H1 (cell line): Measurements from ENCODE around the gene TMSB4Y. TPM values are rescaled to one million over a fixed set of nuclear protein-coding genes. Genes with fewer than 3 reads are reported as not detected.

Source experiments
- CTCF ChIA-PET: fragments of 300-600 bp; sonication (Branson Sonifier 250); formaldehyde crosslinking; loops from one replicate; lab custom pipeline; 2021; ENCODE audit not compliant: partially characterized antibody; lab: Charles Lee
- POLR2A ChIA-PET: fragments of 300-600 bp; sonication (Branson Sonifier 250); formaldehyde crosslinking; loops from one replicate; lab custom pipeline; 2021; ENCODE audit warnings: inconsistent platforms; ENCODE audit not compliant: partially characterized antibody; lab: Charles Lee
- DNase-seq, 2 experiments: peaks; one replicate each; pipeline versions ENCODE4 v3.0.0 to v3.0.0-alpha.2; 2010 to 2022; ENCODE audit warnings: low spot score in 2 of 2, low read depth in 1 of 2, mixed read lengths in 1 of 2
- FAIRE-seq: peaks from 2 replicates; lab custom pipeline; 2011; peaks lifted over from hg19 to GRCh38; lab: Jason Lieb, UNC
- H2AFZ ChIP-seq: 2 replicates; pipeline ENCODE4 v1.8.1; 2012; ENCODE audit warnings: low read length, inconsistent platforms
- H2AK5ac ChIP-seq: 2 replicates; pipeline ENCODE4 v1.6.1; 2013; ENCODE audit warnings: low read depth, low read length
- H2BK120ac ChIP-seq: replicated peaks from 2 replicates; pipeline ENCODE3; 2013; ENCODE audit warnings: low read depth, low read length, inconsistent platforms
- H2BK12ac ChIP-seq: 2 replicates; pipeline ENCODE4 v1.6.1; 2013; ENCODE audit warnings: low read depth, low read length
- H2BK15ac ChIP-seq: 2 replicates; pipeline ENCODE4 v1.6.1; 2013; ENCODE audit warnings: low read length
- H2BK20ac ChIP-seq: 2 replicates; pipeline ENCODE4 v1.6.1; 2013; ENCODE audit warnings: low read length
- H2BK5ac ChIP-seq: 2 replicates; pipeline ENCODE4 v1.6.1; 2013; ENCODE audit warnings: low read depth, low read length
- H3K14ac ChIP-seq: 2 replicates; pipeline ENCODE4 v1.6.1; 2013; ENCODE audit warnings: inconsistent platforms; ENCODE audit not compliant: insufficient read length
- H3K18ac ChIP-seq: 2 replicates; pipeline ENCODE4 v1.6.1; 2013; ENCODE audit warnings: low read length; ENCODE audit errors: extremely low read depth
- H3K23ac ChIP-seq: 2 replicates; pipeline ENCODE4 v1.6.1; 2013; ENCODE audit warnings: inconsistent platforms; ENCODE audit not compliant: insufficient read length
- H3K23me2 ChIP-seq: 2 replicates; pipeline ENCODE4 v1.6.1; 2013; ENCODE audit warnings: low read depth, low read length
- H3K27ac ChIP-seq: 2 replicates; pipeline ENCODE4 v1.6.1; 2011; ENCODE audit warnings: low read depth, low read length, inconsistent platforms
- H3K27me3 ChIP-seq, 4 experiments: replicated peaks in 1 of 4; 1 replicate in 1 of 4; 2 replicates in 3 of 4; pipeline versions ENCODE4 v1.6.1 to v1.8.1; 2011 to 2013; ENCODE audit warnings: low read length in 3 of 4, mild to moderate bottlenecking in 3 of 4, inconsistent platforms in 2 of 4, mixed read lengths in 2 of 4, moderate library complexity in 1 of 4; ENCODE audit not compliant: control insufficient read depth in 3 of 4, insufficient read depth in 3 of 4; ENCODE audit errors: extremely low read depth in 1 of 4
- H3K36me3 ChIP-seq, 4 experiments: 2 replicates each; pipeline versions ENCODE4 v1.6.1 to v1.8.1; 2011 to 2013; ENCODE audit warnings: mild to moderate bottlenecking in 4 of 4, low read length in 3 of 4, moderate library complexity in 2 of 4, control low read depth in 1 of 4, inconsistent platforms in 1 of 4; ENCODE audit not compliant: insufficient read depth in 4 of 4, control insufficient read depth in 2 of 4
- H3K4ac ChIP-seq: replicated peaks from 2 replicates; pipeline ENCODE3; 2013; ENCODE audit warnings: low read length, low read depth, mixed read lengths, inconsistent platforms; ENCODE audit not compliant: insufficient read length
- H3K4me1 ChIP-seq, 4 experiments: replicated peaks in 1 of 4; 1 replicate in 1 of 4; 2 replicates in 3 of 4; pipeline versions ENCODE4 v1.6.1 to v1.8.1; 2011 to 2013; ENCODE audit warnings: low read length in 3 of 4, inconsistent platforms in 2 of 4, mixed read lengths in 1 of 4; ENCODE audit not compliant: insufficient read depth in 4 of 4, control insufficient read depth in 3 of 4
- H3K4me2 ChIP-seq, 2 experiments: 2 replicates each; pipeline versions ENCODE4 v1.6.1 to v1.8.1; 2011 to 2013; ENCODE audit warnings: low read depth in 2 of 2, low read length in 2 of 2, control low read depth in 1 of 2, inconsistent platforms in 1 of 2, mild to moderate bottlenecking in 1 of 2; ENCODE audit not compliant: insufficient read depth in 1 of 2
- H3K4me3 ChIP-seq, 4 experiments: fragments of 200-600, 300-600 bp in 1 of 4; sonication (generic), shearing (Covaris generic), sonication (Bioruptor Twin) in 1 of 4; 2 replicates each; pipeline versions ENCODE4 v1.5.1 to v1.8.1; 2011 to 2016; ENCODE audit warnings: low read length in 4 of 4, low read depth in 3 of 4, control low read depth in 2 of 4, inconsistent platforms in 2 of 4, mild to moderate bottlenecking in 2 of 4, mixed read lengths in 1 of 4, moderate library complexity in 1 of 4; ENCODE audit not compliant: insufficient read depth in 2 of 4; ENCODE audit errors: extremely low read depth in 1 of 4
- H3K56ac ChIP-seq: replicated peaks from 2 replicates; pipeline ENCODE3; 2013; ENCODE audit warnings: low read depth, mild to moderate bottlenecking, mixed read lengths, low read length, inconsistent platforms; ENCODE audit not compliant: insufficient read length
- H3K79me1 ChIP-seq: 2 replicates; pipeline ENCODE4 v1.6.1; 2013; ENCODE audit warnings: low read depth, low read length, control low read depth
- H3K79me2 ChIP-seq, 2 experiments: 2 replicates each; pipeline versions ENCODE4 v1.6.1 to v1.8.1; 2012 to 2013; ENCODE audit warnings: low read length in 2 of 2, mild to moderate bottlenecking in 2 of 2, inconsistent platforms in 1 of 2; ENCODE audit not compliant: insufficient read depth in 2 of 2, control insufficient read depth in 1 of 2
- H3K9ac ChIP-seq, 4 experiments: replicated peaks in 1 of 4; 1 replicate in 1 of 4; 2 replicates in 3 of 4; pipeline versions ENCODE4 v1.6.1 to v1.8.1; 2011 to 2013; ENCODE audit warnings: low read depth in 3 of 4, low read length in 3 of 4, control low read depth in 2 of 4, mild to moderate bottlenecking in 2 of 4, moderate library complexity in 2 of 4, inconsistent platforms in 1 of 4; ENCODE audit errors: extremely low read depth in 1 of 4
- H3K9me3 ChIP-seq, 2 experiments: 2 replicates each; pipeline versions ENCODE4 v1.6.1 to v1.8.1; 2012 to 2013; ENCODE audit warnings: mild to moderate bottlenecking in 2 of 2, moderate library complexity in 2 of 2, control low read depth in 1 of 2, inconsistent platforms in 1 of 2, low read depth in 1 of 2, low read length in 1 of 2, mixed read lengths in 1 of 2; ENCODE audit not compliant: insufficient read depth in 2 of 2
- H4K20me1 ChIP-seq, 2 experiments: replicated peaks in 1 of 2; 2 replicates each; pipeline versions ENCODE3 to v1.8.1; 2011 to 2013; ENCODE audit warnings: inconsistent platforms in 2 of 2, low read length in 2 of 2, mild to moderate bottlenecking in 1 of 2; ENCODE audit not compliant: insufficient read depth in 2 of 2, control insufficient read depth in 1 of 2
- H4K5ac ChIP-seq: 2 replicates; pipeline ENCODE4 v1.6.1; 2013; ENCODE audit warnings: low read length, low read depth, mixed read lengths, inconsistent platforms; ENCODE audit not compliant: insufficient read length
- H4K8ac ChIP-seq: 2 replicates; pipeline ENCODE4 v1.8.0; 2013; ENCODE audit warnings: mild to moderate bottlenecking, moderate library complexity, low read length, inconsistent platforms; ENCODE audit not compliant: insufficient read depth; ENCODE audit errors: extremely low read depth
- H4K91ac ChIP-seq: replicated peaks from 2 replicates; pipeline ENCODE3; 2013; ENCODE audit warnings: low read length, mixed read lengths, inconsistent platforms; ENCODE audit not compliant: insufficient read length
- ASH2L ChIP-seq: fragments of 200-600, 300-600 bp; sonication (generic); IDR thresholded peaks from one replicate; pipeline ENCODE4 v1.7.1; 2017; ENCODE audit warnings: low read length
- EGR1 ChIP-seq: IDR thresholded peaks from 2 replicates; pipeline ENCODE4 v1.6.1; 2011; ENCODE audit warnings: low read depth, low read length, borderline replicate concordance
- JUND ChIP-seq: IDR thresholded peaks from 2 replicates; pipeline ENCODE4 v1.6.1; 2011; ENCODE audit warnings: mild to moderate bottlenecking, improper control_type of control experiment, low read length
- KDM5A ChIP-seq: fragments of 200-600 bp; IDR thresholded peaks from 2 replicates; pipeline ENCODE4 v1.7.1; 2012; ENCODE audit warnings: mild to moderate bottlenecking, low read length, inconsistent platforms, mixed read lengths
- PHF8 ChIP-seq: fragments of 200-600 bp; sonication (generic); conservative IDR thresholded peaks from 2 replicates; pipeline ENCODE4 v1.7.1; 2012; ENCODE audit warnings: low read depth, mild to moderate bottlenecking, inconsistent platforms, low read length, moderate library complexity
- POU5F1 ChIP-seq: IDR thresholded peaks from 2 replicates; pipeline ENCODE4 v1.6.1; 2011; ENCODE audit warnings: low read depth, mild to moderate bottlenecking, low read length, moderate library complexity
- SP1 ChIP-seq: IDR thresholded peaks from 2 replicates; pipeline ENCODE4 v1.6.1; 2011; ENCODE audit warnings: low read depth, low read length
- SP2 ChIP-seq: IDR thresholded peaks from 2 replicates; pipeline ENCODE4 v1.6.1; 2012; ENCODE audit warnings: mild to moderate bottlenecking, low read length, inconsistent platforms
- WGBS, 2 experiments: shearing (Covaris generic) in 1 of 2; methylation state at CpG; one replicate each; pipeline versions ENCODE4 v1.1.6 to v1.1.7; 2013 to 2015; ENCODE audit warnings: low lambda C conversion rate in 2 of 2, mixed read lengths in 2 of 2, inconsistent platforms in 1 of 2, low coverage in 1 of 2, missing lambda C conversion rate in 1 of 2; ENCODE audit not compliant: insufficient replicate concordance in 2 of 2, insufficient coverage in 1 of 2, insufficient read length in 1 of 2; ENCODE audit errors: extremely low coverage in 1 of 2, missing lambda C conversion rate in 1 of 2; 5-methylcytosine and 5-hydroxymethylcytosine counted together
- polyA plus RNA-seq, 7 experiments: library from polyadenylated mRNA; depleted of rRNA in 3 of 7; stranded (reverse) in 5 of 7; unstranded in 2 of 7; fragments of >200 nt in 5 of 7; fragments of 200-250 nt in 2 of 7; gene quantifications; 1 replicate in 5 of 7; 2 replicates in 1 of 7; 4 replicates in 1 of 7; pipeline versions ENCODE4 v1.2.1 to v1.2.3, GENCODE V29; 2011 to 2013; ENCODE audit warnings: missing spikeins in 2 of 7, mixed read lengths in 2 of 7
- total RNA-seq: library from RNA; stranded (reverse); fragmentation: NEBNext Ultra II Directional; extraction: Animal tissue kit (Norgen Biotek cat#: 25700); gene quantifications from 2 replicates; pipeline ENCODE4 v1.2.1, GENCODE V29; 2021
- TF ChIP-seq, protein P1 (sequence below): IDR thresholded peaks from 2 replicates; pipeline ENCODE4 v1.6.1; 2011; ENCODE audit warnings: low read length, improper control_type of control experiment

Gene TMSB4Y
- total and polyA plus RNA-seq, 2 of the 8 experiments (the other 6 are each of a cell fraction or from before 2014, with no cell fraction given), result 2.0 to 2.6 TPM

DNA sequence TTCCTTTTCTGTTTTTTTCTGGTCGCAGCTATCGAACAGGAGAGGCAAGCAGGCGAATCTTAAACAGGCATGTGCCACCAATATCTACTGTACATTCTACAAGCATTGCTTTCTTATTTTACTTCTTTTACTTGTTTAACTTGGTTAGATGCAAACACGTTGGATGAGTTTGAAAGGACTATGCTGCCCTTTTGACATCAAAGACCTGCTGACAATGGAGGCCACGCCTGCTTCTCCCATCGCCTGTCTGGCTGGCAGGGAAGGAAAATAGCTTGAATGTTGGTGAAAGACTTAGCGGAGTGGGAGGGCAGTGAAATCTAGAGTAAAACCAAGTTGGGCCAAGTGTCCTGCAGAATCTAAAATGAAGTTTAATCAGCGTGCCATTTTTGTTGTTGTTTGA lies 1.5 kb downstream of the TMSB4Y start:
- 14% methylated on average over 8 of the region's 8 CpGs; no CpG with 5 or more reads in 1 of the 2 experiments for WGBS, 2 experiments
- no peak overlapping the region for H3K23ac ChIP-seq
- DNase-seq (peak in 1 of 2 experiments; percentile 37), FAIRE-seq (peak; percentile 45)
- no peak overlapping the region for H2BK15ac ChIP-seq
- H3K14ac ChIP-seq, result no peak overlapping the region
- H4K91ac ChIP-seq, result no peak overlapping the region
- ChIA-PET CTCF (interaction anchor here (1.0 kb wide), 1 partner anchor 33 kb away, joined by 3 read pairs; no protein-coding TSS in a partner anchor), POLR2A (interaction anchor here (1.1 to 3.4 kb wide), 6 partner anchors 8 to 226 kb away, joined by 3 to 34 read pairs (median 5); partner anchors contain the start of gene UTY)
- H4K20me1 ChIP-seq, result no peaks in the 10 kb centered on the region
- no peak overlapping the region for H2BK5ac ChIP-seq
- no peak overlapping the region for H4K5ac ChIP-seq
- no peaks in the 10 kb centered on the region for H3K36me3 ChIP-seq
- peak overlapping the region; percentile 27; the same call in 1 of the 2 replicates for H2BK12ac ChIP-seq
- no peak overlapping the region for H3K4ac ChIP-seq
- peak overlapping the region; percentile 75 to 88 for H3K4me2 ChIP-seq
- H4K8ac ChIP-seq, result no peak overlapping the region
- H3K27ac ChIP-seq, result peak overlapping the region; percentile 29; the same call in 1 of the 2 replicates
- H3K9me3 ChIP-seq, result 0 out of 4 replicates have a peak, but pooled peaks cover 0 to 2% of the 10 kb centered on the region in 2 experiments
- H3K4me1 ChIP-seq, result peaks cover 0 to 12% (median 2%) of the 10 kb centered on the region in 4 experiments; a peak in 3 of 7 replicates
- H3K79me2 ChIP-seq, result peaks cover 0 to 29% of the 10 kb centered on the region in 2 experiments; a peak in 2 of 4 replicates
- H3K9ac ChIP-seq, result no peak overlapping the region
- no peaks in the 10 kb centered on the region for H3K27me3 ChIP-seq
- H3K23me2 ChIP-seq, result peaks cover 1% of the 10 kb centered on the region; the same call in 1 of the 2 replicates
- no peak overlapping the region for H3K18ac ChIP-seq
- H2BK20ac ChIP-seq, result no peak overlapping the region
- peak overlapping the region; percentile 49 to 72 (median 63); a peak in 7 of 8 replicates for H3K4me3 ChIP-seq
- H3K79me1 ChIP-seq, result no peaks in the 10 kb centered on the region
- TF ChIP-seq PHF8 (no peak), KDM5A (no peak), JUND (no peak), SP2 (no peak), SP1 (no peak), ASH2L (no peak), POU5F1 (no peak), EGR1 (no peak)
- TF ChIP-seq, protein P1, sequence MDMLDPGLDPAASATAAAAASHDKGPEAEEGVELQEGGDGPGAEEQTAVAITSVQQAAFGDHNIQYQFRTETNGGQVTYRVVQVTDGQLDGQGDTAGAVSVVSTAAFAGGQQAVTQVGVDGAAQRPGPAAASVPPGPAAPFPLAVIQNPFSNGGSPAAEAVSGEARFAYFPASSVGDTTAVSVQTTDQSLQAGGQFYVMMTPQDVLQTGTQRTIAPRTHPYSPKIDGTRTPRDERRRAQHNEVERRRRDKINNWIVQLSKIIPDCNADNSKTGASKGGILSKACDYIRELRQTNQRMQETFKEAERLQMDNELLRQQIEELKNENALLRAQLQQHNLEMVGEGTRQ, result no peak
- no peak overlapping the region for H2AFZ ChIP-seq
- H2AK5ac ChIP-seq, result no peak overlapping the region
- no peak overlapping the region for H3K56ac ChIP-seq
- H2BK120ac ChIP-seq, result no peak overlapping the region
